ENCODE results near the gene EDN2.

The EDN2 gene

DNA sequence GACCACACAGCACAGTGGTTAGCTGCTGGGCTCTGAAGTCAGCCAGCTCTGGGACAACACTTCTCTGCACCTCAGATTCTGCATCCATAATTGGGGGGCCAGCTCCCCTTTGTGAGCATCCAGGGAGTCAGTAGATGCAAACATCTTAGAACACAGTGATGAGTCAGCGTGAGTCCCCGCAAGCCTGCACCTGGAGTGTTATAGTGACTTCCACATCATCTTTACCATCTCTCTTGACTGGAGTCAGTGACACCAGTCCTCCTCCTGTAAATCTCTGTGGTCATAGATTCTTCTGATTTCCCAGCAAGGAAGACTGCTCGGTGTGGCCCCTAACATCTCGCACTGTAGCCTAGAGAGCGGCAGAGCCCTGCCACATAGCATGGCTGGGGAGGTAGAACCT lies 13.9 kb upstream of the EDN2 start:
- no peak for DNase-seq (ENCODE audit: low read depth)

DNA sequence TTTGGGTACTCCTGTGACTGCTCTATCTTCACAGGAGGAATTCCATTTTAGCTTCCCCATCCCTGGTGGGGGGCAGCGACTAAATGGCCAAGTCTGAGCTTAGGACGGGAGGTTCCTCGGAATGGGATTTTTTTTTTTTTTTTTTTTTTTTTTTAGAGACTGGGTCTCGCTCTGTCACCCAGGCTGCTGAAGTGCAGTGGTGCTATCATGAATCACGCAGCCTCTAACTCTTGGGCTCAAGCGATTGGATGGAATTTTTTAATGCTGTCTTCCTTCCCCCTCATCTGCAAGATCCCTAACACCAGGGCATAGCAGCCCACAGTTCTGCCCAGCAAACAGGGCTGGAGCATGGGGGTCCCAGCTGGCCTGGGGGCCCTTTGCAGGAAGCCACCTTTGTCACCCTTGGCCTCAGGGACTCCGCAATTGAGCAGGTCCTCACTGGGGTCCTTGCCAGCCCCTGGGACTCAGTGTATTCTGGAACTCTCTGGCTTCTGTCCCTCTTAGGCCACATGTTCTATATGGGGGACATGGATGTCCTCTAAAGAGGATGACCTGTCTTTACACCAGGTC lies 13.1 kb upstream of the EDN2 start:
- DNase-seq (ENCODE audit: low read depth): no peak

DNA sequence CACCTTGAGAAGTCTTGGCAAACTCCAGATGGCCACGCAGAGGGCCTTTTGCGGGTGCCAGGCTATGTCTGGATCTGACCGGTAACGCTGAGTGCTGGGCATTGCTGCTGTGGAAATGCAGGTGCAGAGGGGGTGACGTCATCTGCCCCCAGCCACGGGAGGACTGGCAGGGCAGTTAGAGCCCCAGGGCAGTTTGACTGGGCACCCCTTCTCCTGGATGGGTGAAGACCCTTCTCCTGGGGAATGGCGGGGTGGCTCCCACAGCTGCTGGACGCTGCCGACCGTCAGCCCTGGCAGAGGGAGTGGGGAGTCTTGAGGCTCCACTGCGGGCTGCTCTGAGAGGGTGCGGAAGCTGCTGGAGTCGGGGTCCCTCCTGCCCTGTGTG lies 12.6 kb upstream of the EDN2 start:
- DNase-seq (ENCODE audit: low read depth): no peak

DNA sequence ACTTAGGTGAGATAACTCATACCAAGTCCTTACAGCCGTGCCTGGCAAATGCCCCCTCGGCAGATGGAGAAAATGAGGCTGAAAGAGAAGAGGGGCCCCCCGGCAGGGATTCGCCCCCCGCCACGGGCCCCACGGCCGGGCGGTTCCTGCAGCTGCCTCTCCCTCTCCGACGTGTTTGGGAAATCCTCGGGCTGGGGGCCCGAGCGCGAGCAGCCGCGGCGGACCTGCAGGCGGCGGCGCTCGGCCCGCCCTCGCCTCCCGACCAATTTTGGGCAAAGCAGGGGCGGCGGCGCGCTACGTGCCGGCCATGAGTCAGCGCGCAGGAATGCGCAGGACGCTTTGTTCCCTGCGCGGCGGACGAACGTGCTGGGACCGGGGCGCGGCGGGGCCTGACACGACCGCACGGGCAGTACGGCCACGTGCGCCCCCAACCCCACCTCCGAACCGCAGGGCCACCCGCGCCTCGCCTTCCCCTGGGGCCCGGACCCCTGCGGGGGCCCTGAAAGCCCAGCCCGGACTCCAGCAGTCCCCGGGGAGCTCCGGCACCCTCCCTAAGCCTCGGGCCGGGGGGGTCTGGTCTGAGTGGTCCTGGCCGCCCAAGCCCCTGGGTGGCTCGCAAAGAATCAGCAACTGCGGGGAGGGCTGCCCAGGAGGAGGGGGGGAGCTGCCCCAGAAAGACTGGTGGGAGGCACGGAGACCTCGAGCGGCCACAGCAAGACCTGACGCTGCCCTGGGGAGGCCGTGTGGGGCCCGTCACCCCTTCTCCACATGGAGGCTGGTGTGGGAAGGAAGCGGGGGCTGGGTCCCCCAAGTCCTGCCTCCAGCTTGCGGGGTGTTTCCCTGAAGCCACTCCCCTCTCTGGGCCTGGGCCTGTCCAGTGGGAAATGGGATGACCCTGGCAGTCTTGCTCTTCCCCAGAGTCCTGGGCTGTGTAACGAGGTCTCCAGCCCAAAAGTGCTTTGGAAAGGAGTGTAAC lies 11.9 kb upstream of the EDN2 start:
- no peak for DNase-seq (ENCODE audit: low read depth)

DNA sequence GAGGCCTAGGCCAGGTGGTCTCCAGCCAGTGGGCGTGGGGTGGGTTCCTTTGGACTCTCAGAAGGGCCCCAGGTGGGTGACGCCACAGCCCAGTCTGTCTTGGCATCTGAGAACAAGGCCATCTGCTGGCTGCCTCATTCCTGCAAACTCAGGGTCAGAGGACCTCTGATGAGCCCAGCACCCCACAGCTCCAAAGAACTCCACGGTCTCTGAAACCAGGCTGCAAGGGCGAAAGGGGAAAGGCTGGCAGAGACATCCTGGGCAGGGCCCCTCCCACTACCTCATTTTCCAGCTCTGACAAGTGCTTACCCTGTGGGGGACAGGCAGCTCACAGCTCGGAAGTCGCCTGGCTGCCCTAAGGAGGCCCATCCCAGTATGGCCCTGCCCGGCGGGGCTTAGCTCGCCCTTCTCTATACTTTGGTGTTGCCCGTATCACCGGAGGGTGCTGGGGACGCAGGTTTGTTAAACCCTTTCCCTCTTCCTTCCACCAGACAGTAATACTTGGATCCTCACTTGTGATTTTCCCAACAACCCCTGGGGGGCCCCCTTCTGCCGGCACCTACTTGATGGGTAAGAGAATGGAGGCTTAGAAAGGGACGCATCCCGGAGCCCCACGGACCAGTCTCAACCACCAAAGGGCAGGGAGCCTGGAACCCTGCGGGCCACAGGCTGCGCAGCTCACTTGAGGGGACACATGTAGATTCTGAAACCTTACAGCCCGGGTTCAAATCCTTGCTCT lies 10.9 kb upstream of the EDN2 start:
- no peak for DNase-seq (ENCODE audit: low read depth)

DNA sequence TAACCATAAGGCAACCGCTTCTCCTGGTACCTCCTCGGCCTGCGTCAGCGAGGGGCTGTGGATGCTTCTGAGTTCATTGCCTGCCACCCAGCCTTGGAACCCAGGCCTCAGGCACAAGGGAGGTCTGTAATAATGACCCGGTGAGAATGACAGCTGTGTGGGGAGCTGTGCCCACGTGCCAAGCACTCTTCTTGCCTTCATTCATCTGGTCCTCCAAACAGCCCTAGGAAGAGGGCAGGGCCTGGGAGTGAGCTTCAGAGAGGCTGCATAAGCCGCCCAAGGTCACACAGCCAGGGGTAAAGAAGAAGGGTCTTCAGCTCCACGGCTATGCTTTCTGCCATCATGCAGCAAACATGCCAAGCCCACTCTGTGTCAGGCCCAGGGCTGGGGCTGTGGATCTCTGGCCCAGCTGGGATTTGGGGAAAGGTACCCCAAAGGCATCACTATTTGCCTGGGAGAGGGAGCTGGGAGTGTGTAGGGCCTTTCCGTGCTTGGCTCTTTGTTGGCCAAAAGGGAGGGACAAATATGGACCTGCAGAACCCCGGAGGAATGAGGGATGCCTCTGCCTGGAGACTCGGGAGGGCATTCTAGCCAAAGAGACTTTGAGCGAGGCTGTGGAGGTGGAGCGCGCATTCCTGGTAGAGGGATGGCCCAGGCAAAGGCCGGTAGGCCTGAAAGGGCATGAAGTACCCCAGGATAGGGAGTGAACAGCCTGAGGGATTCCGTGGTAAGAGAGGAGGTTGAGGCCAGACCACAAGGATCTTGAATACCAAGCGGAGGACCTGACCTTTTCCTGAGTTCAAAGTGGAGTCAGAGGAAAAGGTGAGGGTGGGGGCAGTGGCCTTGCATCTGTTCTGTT lies 10.1 kb upstream of the EDN2 start:
- no peak for DNase-seq (ENCODE audit: low read depth)

DNA sequence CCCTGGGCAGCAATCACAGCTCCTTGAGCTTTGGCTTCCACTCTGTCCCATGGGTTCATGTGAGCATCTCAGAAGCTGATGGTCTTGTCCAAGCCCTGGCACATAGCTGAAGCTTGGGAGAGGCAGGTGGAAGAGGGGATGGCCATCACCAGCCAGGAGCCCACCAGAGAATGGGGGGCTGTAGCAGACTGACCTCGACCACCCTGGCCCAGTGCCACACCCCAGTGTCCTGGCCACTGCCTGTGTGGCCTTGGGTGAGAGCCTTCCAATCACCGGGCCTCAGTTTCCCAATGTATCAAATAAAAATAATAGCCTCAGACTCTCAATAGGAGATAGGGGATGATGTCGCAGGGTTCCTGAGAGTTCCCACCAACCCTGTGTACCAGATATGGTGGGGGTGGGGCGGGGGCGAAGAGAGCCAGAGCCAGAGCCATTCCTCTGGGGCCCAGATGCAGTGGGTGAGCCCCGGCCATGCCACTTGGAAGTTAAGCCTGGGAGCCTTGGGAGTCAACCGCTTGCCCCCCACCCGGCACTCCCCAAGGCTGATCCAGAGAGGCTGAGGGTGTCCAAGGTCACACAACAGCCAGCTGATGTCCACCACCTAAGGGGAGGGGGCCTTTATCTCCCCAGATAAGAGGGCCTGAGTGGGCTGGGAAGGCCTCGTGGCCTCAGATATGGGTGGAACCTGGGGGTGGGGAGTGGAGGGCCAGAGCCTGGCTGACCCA lies 9.3 kb upstream of the EDN2 start:
- no peak for DNase-seq (ENCODE audit: low read depth)

DNA sequence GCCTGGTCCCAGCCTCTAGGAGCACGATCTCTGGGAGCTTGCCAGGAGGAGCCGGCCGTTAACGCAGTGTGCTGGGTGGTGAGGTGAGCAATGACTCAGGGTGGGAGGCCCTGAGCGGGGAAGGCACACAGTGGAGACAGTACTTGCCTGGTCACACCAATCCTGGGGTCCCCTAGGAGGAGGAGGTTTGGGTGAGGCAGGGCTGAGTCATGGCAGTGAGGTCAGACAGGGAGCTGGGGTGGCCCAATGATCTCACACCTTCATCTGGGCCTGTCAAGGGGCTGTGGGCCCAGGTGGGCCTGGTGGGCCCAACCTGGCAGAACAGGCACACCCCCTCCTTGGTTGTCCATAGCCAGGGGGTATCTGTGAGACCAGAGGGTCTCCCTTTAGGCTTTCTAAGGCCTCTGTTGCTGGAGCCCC lies 8.6 kb upstream of the EDN2 start:
- no peak for DNase-seq (ENCODE audit: low read depth)

DNA sequence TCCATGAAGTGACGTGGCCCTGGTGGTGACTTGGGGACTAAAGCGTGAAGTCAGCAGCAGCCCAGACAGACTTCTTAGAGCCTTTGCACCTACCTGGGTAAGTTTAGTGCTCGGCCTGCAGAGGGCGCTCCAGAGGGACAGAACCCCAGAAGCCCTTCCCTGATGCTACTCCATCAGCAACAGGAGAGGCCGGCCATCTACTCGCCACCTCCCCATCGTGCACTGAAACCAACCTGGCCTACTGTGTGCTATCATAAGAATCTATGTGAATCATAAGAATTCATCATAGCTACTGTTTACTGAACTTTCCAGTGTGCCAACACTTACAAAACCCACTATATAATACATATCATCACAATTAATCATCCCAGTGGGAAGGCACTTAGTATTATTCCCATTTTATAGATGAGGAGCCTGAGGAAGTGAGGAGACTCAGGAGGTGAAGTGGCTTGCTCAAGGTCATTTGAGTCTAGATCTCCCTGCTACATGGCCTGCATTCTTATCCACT lies 7.9 kb upstream of the EDN2 start:
- no peak for DNase-seq (ENCODE audit: low read depth)

DNA sequence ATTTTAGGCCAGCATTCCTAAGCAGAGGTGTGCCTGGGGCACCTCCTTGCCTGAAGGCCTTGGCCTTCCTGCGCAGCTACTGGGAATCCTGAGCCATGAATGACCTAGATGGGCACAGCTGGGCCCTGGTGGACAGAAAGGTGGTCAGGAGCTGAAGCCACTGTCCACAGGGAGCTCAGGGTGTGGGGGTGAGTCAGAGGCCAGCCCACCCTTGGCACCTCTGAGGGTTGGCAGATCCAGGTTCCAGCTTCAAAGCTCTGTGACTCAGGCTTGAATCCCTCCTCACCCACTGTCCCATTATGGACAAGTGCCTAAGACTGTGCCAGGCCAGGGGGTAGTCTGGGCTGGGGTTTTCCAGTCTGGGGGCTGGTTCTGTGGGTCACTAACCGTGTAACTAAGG lies 6.4 kb upstream of the EDN2 start:
- no peak for DNase-seq (ENCODE audit: low read depth)

DNA sequence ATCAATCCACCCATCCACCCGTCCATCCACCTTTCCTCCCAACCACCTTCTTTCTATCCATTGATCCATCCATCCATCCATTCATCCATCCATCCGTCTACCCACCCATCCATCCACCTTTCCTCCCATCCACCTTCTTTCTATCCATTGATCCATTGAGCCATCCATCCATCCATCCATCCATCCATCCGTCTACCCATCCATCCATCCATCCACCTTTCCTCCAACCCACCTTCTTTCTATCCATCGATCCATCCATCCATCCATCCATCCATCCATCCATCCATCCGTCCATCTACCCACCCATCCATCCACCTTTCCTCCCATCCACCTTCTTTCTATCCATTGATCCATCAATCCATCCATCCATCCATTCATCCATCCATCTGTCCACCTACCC lies 5.1 kb upstream of the EDN2 start:
- DNase-seq (ENCODE audit: low read depth): no peak

DNA sequence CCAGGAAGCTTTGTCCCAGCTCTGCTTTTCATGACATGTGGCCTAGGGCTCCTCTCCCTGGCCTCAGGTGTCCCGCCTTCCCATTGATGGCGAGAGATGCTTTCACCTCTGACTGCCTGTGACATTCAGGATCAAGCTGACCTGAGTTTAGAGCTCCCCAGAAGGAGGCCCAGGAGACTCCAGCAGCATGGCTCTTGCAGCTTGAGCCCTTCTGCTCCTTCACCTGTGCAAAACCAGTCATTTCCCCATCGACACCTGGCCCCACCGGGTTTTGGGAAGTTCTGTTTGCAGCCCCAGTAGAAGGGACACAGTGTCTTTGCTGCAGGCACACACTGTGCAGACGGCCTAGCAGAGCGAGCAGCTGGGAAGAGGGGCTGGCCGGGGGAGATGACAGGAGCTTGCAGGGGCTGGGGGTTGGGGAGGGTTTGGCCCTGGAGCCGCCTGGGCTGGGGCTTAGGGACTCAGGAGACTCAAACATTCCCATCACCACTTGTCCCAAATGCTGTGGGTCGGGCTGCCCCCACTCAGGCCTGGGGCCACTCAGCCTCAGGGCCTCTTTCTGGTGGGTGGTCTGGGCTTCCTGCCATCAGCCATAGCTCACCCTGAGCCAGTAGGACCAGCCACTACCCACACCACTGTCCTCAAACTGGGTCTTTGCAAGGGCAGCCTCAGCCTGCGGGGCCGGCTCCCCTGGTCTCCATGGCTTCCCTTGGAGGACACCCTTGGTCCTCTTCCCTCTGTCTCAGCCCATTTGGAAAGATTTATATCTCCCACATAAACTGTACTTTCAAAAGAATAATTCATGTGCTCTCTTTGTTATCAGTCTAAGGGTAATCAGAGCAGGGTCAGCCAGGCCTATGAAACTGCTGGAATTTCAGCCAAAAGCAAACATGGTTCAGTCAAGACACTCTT lies 3.8 kb upstream of the EDN2 start:
- DNase-seq (ENCODE audit: low read depth): no peak

DNA sequence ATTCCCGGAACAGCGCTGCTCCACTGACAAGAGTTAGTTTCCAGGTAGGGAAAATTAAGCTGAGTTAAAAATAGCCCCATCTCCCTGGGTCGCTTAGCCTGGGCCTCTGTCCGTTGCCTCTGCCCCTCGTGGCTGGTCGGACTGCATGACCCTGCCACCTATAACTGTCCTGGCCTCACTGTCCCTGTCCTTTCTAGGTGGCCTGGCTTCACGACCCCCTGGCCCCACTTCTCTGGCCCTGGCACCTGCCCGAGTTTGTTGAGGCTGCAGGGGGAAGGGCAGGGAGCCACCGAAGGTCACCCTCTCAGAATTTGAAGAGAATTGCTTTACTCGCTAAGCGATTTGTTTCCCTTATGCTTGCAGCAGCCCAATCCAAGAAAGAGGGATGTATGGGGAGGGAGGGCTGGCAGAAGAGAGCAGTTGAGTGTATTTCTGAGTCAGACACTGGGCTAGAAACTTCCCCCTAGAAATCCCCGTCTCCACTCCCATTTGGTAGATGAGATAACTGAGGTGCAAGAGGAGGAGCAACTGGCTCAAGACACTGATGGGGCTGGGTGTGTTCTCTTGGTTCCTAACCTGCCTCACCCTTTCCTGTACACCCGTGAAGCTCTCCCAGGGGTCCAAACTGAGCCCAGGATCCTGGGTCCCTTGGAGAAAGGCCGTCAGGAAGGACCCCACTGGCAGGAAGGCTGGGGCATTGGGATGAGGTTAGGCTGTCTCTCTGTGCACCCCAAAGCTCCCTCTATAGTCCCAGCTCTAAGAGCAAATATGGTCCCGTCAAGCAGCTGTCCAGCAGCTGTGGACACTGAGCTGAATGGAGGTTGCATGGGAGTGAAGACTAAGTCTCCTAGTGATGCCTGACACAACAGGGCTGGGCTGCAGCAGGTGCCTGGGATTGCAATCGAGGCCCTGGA lies 2.9 kb upstream of the EDN2 start:
- no peak for DNase-seq (ENCODE audit: low read depth)

DNA sequence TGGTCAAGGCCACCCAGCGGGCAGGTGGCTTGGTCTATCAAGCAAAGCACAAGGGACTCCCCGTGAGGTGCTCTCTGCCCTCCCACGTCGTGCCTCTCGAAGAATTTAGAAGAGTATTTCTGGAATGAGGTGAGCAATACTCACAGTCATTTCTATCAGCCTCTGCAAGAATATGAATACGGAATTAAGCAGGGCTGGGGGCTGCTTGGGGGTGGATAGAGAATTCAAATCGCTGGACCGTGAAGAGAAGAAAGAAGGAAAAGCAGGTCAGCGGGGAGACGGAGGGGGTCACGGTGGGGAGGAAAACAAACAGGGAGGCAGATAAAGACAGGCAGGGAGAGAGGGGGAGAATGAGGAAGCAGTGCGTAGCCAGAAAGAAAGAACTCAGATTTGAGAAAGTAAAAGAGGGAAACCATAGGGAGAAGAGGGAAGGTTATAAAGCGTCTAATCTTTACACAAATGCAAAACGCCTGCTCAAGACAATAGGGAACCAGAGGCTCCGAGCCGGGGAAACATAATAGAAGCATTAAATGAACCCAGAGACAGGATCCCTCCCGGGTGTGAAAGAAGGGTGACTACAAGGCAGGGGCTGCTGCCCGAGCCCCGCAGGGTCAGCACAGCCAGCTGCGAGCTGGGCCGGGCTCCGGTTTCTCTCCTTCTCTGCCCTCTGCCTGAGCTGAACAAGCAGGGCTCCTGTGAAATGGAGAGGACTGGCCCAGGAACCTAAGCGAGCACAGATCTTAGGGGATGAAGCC lies 2.1 kb upstream of the EDN2 start:
- no peak for DNase-seq (ENCODE audit: low read depth)

DNA sequence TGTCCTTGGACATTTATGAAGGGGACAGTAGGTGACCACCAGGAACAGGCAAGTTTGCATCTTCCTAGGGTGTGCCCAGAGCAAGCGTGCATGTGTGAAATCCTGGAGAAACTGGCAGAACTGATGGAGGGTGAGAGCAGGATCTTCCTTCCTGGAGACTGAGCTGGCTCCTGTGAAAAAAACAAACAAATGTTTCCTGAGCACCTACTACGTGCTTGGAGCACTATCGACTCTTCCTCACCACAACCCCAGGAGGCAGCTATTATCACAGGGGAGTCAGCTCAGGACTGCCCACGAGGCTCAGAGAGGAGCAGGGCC lies 1.5 kb upstream of the EDN2 start:
- DNase-seq (ENCODE audit: low read depth): no peak

DNA sequence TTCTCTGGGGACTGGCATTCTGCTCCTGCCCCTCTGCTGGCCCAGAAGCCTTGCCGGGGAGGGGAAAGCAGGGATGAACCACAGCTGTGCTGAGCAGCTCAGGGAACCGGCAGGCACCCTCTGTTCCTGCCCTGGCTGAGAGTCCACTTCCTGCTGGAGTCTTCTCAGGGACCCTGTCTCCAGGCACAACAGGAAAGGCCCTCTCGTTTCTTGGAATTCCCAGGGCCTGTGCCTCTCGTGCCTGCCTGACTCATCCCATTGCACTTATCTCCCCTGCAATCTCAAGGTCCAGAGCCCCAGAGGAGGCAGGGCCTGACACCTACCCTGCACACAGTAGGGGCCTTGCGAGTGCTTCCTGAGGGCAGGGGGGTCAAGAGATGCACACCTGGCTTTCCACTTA lies 1.1 kb upstream of the EDN2 start:
- DNase-seq (ENCODE audit: low read depth): no peak

DNA sequence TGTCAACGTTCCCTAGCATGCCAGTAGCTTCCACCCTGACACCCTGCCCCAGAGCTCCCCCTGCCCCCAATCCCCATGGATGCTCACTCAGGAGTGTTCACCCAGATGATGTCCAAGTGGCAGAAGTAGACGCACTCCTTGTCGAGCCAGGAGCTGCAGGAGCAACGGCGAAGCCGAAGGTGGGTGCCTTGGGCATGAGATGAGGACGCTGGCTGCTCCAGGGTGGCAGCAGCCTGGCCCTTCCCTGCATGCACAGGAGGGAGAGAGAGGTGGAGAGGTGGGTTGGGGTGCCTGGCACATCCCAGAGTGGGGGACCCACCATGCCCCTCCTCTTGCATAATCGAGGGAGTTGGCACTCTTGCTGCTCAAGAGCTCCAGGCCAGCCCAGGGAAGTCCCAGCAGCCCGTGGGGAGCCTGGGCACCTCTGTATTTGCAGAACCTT lies 502 bp downstream of the EDN2 start:
- DNase-seq (ENCODE audit: low read depth): no peak
